ENCODE data around the gene MPDU1. TPM values are rescaled to one million over a fixed set of nuclear protein-coding genes. Genes with fewer than 3 reads are reported as not detected.

MPDU1 gene
- total and polyA plus RNA-seq, 2 of the 13 experiments (the other 11 are each of a cell fraction or from before 2014, with no cell fraction given) = 112 to 167 TPM

DNA sequence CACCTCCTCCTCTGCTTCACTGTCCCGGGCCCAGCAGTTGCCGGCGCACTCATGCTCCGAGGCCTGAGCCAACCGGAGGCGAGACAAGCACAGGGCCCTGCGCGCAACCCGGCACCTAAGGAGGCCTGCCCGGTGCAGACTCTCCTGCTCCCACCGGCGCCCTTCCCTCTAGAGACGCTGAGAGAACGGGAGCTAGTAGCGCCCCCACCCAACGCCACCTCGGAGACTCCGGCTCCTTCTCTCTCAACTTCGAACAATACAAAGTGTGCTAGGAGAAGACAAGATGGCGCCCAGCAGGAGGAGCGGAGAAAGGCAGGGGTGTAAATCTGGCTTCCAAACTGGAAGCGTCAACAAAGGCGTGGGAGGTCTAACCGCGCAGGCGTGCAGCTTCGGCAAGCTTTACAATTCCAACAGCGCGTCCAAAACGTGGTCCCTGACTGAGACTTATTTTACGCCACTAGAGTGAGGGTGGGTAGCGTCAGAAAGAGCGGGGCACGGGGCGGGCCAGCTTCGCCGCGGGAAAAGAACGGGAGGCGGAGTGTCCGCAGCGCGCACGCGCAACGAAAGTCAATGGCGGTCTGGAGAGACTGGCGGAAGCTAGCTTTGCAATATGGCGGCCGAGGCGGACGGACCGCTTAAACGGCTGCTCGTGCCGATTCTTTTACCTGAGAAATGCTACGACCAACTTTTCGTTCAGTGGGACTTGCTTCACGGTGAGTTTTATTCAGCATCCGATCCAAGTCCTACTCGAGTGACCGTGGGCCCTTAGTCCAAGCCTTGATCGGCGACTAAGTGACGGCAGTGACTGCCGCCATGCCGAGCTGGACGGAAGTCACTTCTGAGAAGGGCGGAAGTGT is at the start of gene MPDU1 (continued):
- TF ChIP-seq ZNF280B (CRISPR knock-in tag; IDR thresholded peaks at IDR 0.05; ENCODE audit: borderline replicate concordance) (no peak), MAFK (conservative IDR thresholded peaks at IDR 0.05 in 1 of 2, IDR thresholded peaks at IDR 0.05 in 1 of 2; ENCODE audit: low read length in 2 of 2) (no peak), POLR2G (IDR thresholded peaks at IDR 0.05; ENCODE audit: low read depth, low read length) (peak; percentile 98), ZKSCAN5 (CRISPR knock-in tag; IDR thresholded peaks at IDR 0.05) (no peak), NFRKB (IDR thresholded peaks at IDR 0.05) (peak; percentile 98), ZNF550 (CRISPR knock-in tag; IDR thresholded peaks at IDR 0.05; ENCODE audit: borderline replicate concordance) (no peak), THAP9 (CRISPR knock-in tag; IDR thresholded peaks at IDR 0.05; ENCODE audit: borderline replicate concordance) (peak; percentile 99), MAZ (IDR thresholded peaks at IDR 0.05; ENCODE audit: borderline replicate concordance, low read depth, low read length) (0 out of 2 replicates have a peak, but pooled peaks have one; percentile 53), MAZ (CRISPR knock-in tag; IDR thresholded peaks at IDR 0.05; ENCODE audit: low read depth) (peak; percentile 72), SCMH1 (CRISPR knock-in tag; IDR thresholded peaks at IDR 0.05; ENCODE audit: borderline replicate concordance) (no peak), UBTF (CRISPR knock-in tag; IDR thresholded peaks at IDR 0.05) (peak; percentile 65)
- TF ChIP-seq, protein P1, sequence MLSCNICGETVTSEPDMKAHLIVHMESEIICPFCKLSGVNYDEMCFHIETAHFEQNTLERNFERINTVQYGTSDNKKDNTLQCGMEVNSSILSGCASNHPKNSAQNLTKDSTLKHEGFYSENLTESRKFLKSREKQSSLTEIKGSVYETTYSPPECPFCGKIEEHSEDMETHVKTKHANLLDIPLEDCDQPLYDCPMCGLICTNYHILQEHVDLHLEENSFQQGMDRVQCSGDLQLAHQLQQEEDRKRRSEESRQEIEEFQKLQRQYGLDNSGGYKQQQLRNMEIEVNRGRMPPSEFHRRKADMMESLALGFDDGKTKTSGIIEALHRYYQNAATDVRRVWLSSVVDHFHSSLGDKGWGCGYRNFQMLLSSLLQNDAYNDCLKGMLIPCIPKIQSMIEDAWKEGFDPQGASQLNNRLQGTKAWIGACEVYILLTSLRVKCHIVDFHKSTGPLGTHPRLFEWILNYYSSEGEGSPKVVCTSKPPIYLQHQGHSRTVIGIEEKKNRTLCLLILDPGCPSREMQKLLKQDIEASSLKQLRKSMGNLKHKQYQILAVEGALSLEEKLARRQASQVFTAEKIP (CRISPR knock-in tag; IDR thresholded peaks at IDR 0.05; ENCODE audit: borderline replicate concordance) = no peak
- TF ChIP-seq, protein P2, sequence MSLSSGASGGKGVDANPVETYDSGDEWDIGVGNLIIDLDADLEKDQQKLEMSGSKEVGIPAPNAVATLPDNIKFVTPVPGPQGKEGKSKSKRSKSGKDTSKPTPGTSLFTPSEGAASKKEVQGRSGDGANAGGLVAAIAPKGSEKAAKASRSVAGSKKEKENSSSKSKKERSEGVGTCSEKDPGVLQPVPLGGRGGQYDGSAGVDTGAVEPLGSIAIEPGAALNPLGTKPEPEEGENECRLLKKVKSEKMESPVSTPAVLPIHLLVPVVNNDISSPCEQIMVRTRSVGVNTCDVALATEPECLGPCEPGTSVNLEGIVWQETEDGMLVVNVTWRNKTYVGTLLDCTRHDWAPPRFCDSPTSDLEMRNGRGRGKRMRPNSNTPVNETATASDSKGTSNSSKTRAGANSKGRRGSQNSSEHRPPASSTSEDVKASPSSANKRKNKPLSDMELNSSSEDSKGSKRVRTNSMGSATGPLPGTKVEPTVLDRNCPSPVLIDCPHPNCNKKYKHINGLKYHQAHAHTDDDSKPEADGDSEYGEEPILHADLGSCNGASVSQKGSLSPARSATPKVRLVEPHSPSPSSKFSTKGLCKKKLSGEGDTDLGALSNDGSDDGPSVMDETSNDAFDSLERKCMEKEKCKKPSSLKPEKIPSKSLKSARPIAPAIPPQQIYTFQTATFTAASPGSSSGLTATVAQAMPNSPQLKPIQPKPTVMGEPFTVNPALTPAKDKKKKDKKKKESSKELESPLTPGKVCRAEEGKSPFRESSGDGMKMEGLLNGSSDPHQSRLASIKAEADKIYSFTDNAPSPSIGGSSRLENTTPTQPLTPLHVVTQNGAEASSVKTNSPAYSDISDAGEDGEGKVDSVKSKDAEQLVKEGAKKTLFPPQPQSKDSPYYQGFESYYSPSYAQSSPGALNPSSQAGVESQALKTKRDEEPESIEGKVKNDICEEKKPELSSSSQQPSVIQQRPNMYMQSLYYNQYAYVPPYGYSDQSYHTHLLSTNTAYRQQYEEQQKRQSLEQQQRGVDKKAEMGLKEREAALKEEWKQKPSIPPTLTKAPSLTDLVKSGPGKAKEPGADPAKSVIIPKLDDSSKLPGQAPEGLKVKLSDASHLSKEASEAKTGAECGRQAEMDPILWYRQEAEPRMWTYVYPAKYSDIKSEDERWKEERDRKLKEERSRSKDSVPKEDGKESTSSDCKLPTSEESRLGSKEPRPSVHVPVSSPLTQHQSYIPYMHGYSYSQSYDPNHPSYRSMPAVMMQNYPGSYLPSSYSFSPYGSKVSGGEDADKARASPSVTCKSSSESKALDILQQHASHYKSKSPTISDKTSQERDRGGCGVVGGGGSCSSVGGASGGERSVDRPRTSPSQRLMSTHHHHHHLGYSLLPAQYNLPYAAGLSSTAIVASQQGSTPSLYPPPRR (CRISPR knock-in tag; IDR thresholded peaks at IDR 0.05; ENCODE audit: borderline replicate concordance) = no peak

Measured in HepG2 (cell line).